PC-3 (cell line): ENCODE measurements around the gene TPRKB. TPM values are rescaled to one million over a fixed set of nuclear protein-coding genes. Genes with fewer than 3 reads are reported as not detected.
A peak's percentile ranks its signal among the peaks of the same experiment; 100 is the strongest.
"Not testable (repeated sequence)": the region's sequence is repeated elsewhere in the genome, so short reads cannot be mapped to it uniquely, and the experiment has no call there.

Source experiments
- ATAC-seq: fragments of 200-7000 bp; cut with Tn5 transposase; 2 replicates; pipeline ENCODE4 v1.9.1; 2020; ENCODE audit warnings: mild to moderate bottlenecking, moderate library complexity
- BruUV-seq: library from RNA; stranded (reverse); fragments of 400-500 nt; replicated peaks from 2 replicates; lab custom pipeline; 2021; lab: Mats Ljungman, UMichigan
- CTCF ChIA-PET: fragments of 300-600 bp; sonication (Branson Sonifier 250); formaldehyde crosslinking; loops from one replicate; lab custom pipeline; 2022; ENCODE audit warnings: antibody characterized with exemption; lab: Charles Lee
- POLR2A ChIA-PET: fragments of 300-600 bp; sonication (Branson Sonifier 250); formaldehyde crosslinking; loops from one replicate; lab custom pipeline; 2022; ENCODE audit warnings: antibody characterized with exemption; ENCODE audit not compliant: unreplicated experiment; lab: Charles Lee
- DNase-seq: peaks from one replicate; pipeline ENCODE4 v3.0.0-alpha.2; 2015
- H2AFZ ChIP-seq: fragments of 300-600 bp; sonication (generic); 2 replicates; pipeline ENCODE4 v1.6.0; 2016; ENCODE audit warnings: antibody characterized with exemption, low read length
- H3F3A ChIP-seq: fragments of 300-600 bp; sonication (generic); one replicate; pipeline ENCODE4 v1.6.0; 2017; ENCODE audit warnings: antibody characterized with exemption, low read length, control low read depth, mild to moderate bottlenecking; ENCODE audit not compliant: unreplicated experiment
- H3K27ac ChIP-seq: fragments of 300-600 bp; sonication (generic); 2 replicates; pipeline ENCODE4 v1.5.1; 2016; ENCODE audit warnings: mild to moderate bottlenecking, low read length
- H3K27me3 ChIP-seq: fragments of 300-600 bp; sonication (generic); 2 replicates; pipeline ENCODE4 v1.6.1; 2016; ENCODE audit warnings: low read length, mixed read lengths
- H3K36me3 ChIP-seq: fragments of 300-600 bp; sonication (generic); 2 replicates; pipeline ENCODE4 v1.6.1; 2016; ENCODE audit warnings: low read depth, mixed run types, low read length, mixed read lengths
- H3K4me1 ChIP-seq: fragments of 300-600 bp; sonication (generic); 2 replicates; pipeline ENCODE4 v1.5.1; 2016; ENCODE audit warnings: low read length; ENCODE audit not compliant: insufficient read depth
- H3K4me2 ChIP-seq: fragments of 300-600 bp; sonication (generic); 2 replicates; pipeline ENCODE4 v1.6.0; 2016; ENCODE audit warnings: low read length
- H3K4me3 ChIP-seq: fragments of 300-600 bp; sonication (generic); 2 replicates; pipeline ENCODE4 v1.5.1; 2016; ENCODE audit warnings: mild to moderate bottlenecking, low read length, mixed read lengths
- H3K79me2 ChIP-seq: fragments of 300-600 bp; sonication (generic); 2 replicates; pipeline ENCODE4 v1.6.1; 2017; ENCODE audit warnings: low read length, mixed read lengths
- H3K9ac ChIP-seq: fragments of 300-600 bp; sonication (generic); 2 replicates; pipeline ENCODE4 v1.6.0; 2016; ENCODE audit warnings: mild to moderate bottlenecking, low read length
- H3K9me2 ChIP-seq: fragments of 300-600 bp; sonication (generic); replicated peaks from 2 replicates; pipeline ENCODE4 v1.6.1; 2016; ENCODE audit warnings: mixed run types, low read length, mixed read lengths
- H3K9me3 ChIP-seq: fragments of 300-600 bp; sonication (generic); 2 replicates; pipeline ENCODE4 v1.6.1; 2016; ENCODE audit warnings: low read length, mixed read lengths
- H4K20me1 ChIP-seq: fragments of 300-600 bp; sonication (generic); 2 replicates; pipeline ENCODE4 v1.6.1; 2016; ENCODE audit warnings: low read length, mixed read lengths
- EZH2 ChIP-seq: fragments of 300-600 bp; sonication (generic); IDR thresholded peaks from one replicate; pipeline ENCODE4 v1.6.1; 2017; ENCODE audit warnings: antibody characterized with exemption, mild to moderate bottlenecking, low read length; ENCODE audit not compliant: unreplicated experiment
- EZH2phosphoT487 ChIP-seq: fragments of 300-600 bp; sonication (generic); IDR thresholded peaks from 2 replicates; pipeline ENCODE4 v1.6.1; 2018; ENCODE audit warnings: mild to moderate bottlenecking, antibody characterized with exemption, low read length, borderline replicate concordance
- intact Hi-C: fragments of 100-400 bp; cut with micrococcal nuclease; formaldehyde crosslinking; loops from 2 replicates; pipeline ENCODE4 v1.9.0; 2023
- total RNA-seq: library from RNA; depleted of rRNA; stranded (reverse); fragments of >200 nt; gene quantifications from 2 replicates; pipeline ENCODE4 v1.2.3, GENCODE V29; 2014
- TF ChIP-seq, protein P1 (sequence below): fragments of 300-600 bp; sonication (generic); conservative IDR thresholded peaks from 2 replicates; pipeline ENCODE4 v1.5.1; 2017; ENCODE audit warnings: antibody characterized with exemption, low read depth, mild to moderate bottlenecking, low read length

TPRKB gene
- total RNA-seq, 1 experiment from 2014 or later = 51.4 TPM

DNA sequence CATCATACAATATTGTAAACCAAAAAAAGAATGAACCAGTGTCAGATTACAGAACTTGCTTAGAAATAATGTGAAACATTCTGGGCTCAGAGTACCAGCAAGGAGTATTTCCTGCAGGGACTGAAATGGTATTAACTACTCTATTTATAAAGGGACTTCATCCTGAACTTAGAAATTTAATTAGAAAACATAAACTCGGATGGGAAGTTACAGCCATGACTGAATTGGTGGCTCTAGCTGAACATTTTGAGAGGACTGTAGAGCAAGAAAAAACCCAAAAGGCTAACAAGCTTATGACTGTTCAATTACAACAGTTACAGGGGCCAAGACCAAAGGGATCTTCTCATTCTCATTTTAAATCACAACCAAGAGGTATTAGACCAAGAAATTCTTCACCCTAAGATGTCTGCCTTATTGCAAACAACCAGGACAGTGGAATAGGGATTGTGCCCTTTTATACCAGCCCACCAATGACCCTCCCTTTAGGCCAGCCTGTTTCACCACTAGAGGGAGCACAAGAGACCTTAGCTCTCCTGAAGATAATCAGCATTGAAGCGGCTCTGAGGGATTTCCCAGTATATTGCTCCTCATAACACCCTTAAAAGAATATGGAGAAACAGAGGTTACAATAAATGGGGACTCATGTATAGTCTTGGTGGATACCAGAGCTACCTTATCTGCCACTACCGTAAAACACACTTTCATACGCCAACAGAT lies 46.6 kb downstream of the TPRKB start:
- POLR2A ChIA-PET, H3K4me3 ChIP-seq, BruUV-seq, H3K9me2 ChIP-seq, H3K4me2 ChIP-seq, H3K27me3 ChIP-seq, H3K9me3 ChIP-seq, H3K9ac ChIP-seq, H3K27ac ChIP-seq, H3K4me1 ChIP-seq, intact Hi-C loops, H3K36me3 ChIP-seq, H3F3A ChIP-seq, H2AFZ ChIP-seq, H4K20me1 ChIP-seq, H3K79me2 ChIP-seq: not testable (repeated sequence)
- CTCF ChIA-PET = interaction anchor here (0.7 kb wide), 1 partner anchor 859 kb away, joined by 3 read pairs; no protein-coding TSS in a partner anchor
- TF ChIP-seq, protein P1, sequence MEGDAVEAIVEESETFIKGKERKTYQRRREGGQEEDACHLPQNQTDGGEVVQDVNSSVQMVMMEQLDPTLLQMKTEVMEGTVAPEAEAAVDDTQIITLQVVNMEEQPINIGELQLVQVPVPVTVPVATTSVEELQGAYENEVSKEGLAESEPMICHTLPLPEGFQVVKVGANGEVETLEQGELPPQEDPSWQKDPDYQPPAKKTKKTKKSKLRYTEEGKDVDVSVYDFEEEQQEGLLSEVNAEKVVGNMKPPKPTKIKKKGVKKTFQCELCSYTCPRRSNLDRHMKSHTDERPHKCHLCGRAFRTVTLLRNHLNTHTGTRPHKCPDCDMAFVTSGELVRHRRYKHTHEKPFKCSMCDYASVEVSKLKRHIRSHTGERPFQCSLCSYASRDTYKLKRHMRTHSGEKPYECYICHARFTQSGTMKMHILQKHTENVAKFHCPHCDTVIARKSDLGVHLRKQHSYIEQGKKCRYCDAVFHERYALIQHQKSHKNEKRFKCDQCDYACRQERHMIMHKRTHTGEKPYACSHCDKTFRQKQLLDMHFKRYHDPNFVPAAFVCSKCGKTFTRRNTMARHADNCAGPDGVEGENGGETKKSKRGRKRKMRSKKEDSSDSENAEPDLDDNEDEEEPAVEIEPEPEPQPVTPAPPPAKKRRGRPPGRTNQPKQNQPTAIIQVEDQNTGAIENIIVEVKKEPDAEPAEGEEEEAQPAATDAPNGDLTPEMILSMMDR = peak; percentile 65
- ATAC-seq = peak; percentile 99
- DNase-seq = peak; percentile 56

DNA sequence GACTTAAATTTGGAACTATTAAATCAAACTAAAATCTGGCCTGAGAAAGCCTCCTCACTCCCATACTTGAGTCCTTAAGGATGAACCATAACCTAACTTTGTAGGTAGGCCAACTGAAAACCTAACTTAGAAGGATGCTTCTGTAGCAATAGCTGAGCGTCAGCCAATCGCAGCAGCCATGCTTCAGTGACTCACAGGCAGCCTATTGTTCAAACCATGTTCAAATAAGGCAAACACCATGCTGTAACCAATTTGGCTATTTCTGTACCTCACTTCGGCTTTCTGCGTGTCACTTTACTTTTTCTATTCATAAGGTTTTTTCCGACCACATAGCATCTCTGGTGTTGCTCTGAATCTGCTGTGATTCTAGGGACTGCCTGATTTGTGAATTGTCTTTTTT lies 48.7 kb downstream of the TPRKB start:
- H3K9ac ChIP-seq, H2AFZ ChIP-seq, H3F3A ChIP-seq, ATAC-seq, H3K36me3 ChIP-seq, H3K9me3 ChIP-seq, DNase-seq, H3K27me3 ChIP-seq, CTCF ChIA-PET, H3K27ac ChIP-seq, H3K4me1 ChIP-seq, POLR2A ChIA-PET, H3K9me2 ChIP-seq, BruUV-seq, H3K4me2 ChIP-seq, H3K4me3 ChIP-seq, H4K20me1 ChIP-seq, intact Hi-C loops, H3K79me2 ChIP-seq: not testable (repeated sequence)

DNA sequence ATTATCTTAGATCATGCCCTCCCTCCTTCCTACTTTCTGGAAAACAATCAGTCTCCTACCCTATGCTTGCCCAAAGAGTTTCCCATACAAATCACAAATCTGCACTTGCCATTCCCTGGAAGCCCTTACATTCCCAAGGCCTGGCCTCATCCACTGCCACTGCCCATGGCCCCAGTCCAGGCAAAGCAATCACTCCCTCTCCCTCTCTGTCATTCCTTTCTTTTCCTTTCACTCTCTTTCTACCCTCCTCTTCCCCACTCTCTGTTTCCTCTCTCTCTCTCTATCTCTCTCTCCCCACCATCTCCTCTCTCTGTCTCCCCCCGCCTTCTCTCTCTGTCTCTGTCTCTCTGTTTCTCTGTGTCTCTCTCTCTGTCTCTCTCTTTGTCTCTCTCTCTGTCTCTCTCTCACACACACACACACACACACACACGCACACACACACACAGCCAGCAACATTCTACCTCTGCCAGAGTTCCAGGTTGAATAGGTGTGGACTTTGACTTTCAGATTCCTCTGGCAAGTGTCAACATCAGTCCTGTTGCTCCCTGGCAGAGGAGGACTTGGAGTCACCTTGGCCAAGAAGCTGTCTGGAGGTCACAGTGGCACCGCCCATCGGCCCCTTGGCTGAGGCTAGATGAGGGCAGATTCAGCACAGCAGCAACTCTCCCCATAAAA lies 51.2 kb downstream of the TPRKB start:
- Histone ChIP-seq H3K9me2 (no peaks in the 10 kb centered on the region), H3K4me1 (no peaks in the 10 kb centered on the region), H2AFZ (no peak overlapping the region), H3K36me3 (no peaks in the 10 kb centered on the region), H3K9me3 (no peaks in the 10 kb centered on the region), H3K4me2 (no peak overlapping the region), H3K4me3 (no peak overlapping the region), H3K79me2 (no peaks in the 10 kb centered on the region), H3K27me3 (no peaks in the 10 kb centered on the region), H3F3A (no peaks in the 10 kb centered on the region), H3K9ac (no peak overlapping the region), H3K27ac (no peak overlapping the region), H4K20me1 (no peaks in the 10 kb centered on the region)
- no TSS peak for BruUV-seq
- intact Hi-C loops = no loop called here
- ChIA-PET CTCF (no interaction called here), POLR2A (no interaction called here)
- DNase-seq = no peak
- TF ChIP-seq, protein P1 = no peak
- TF ChIP-seq EZH2 (no peak), EZH2phosphoT487 (no peak)
- no peak for ATAC-seq
